VCaP (cell line): ENCODE results near the gene EEF1B2.
"Not testable (repeated sequence)": the region's sequence is repeated elsewhere in the genome, so short reads cannot be mapped to it uniquely, and the experiment has no call there.

ENCODE experiments used
- H3K27ac ChIP-seq: fragments of 450-650 bp; 2 replicates; pipeline ENCODE4 v1.5.1; 2017
- CTCF ChIP-seq: fragments of 450-650 bp; conservative IDR thresholded peaks from 2 replicates; pipeline ENCODE4 v1.5.1; 2017; ENCODE audit warnings: mild to moderate bottlenecking, moderate library complexity

EEF1B2 gene

GRCh38 chr2:206143451-206143850 is 16.2 kb upstream of the EEF1B2 start:
- TF ChIP-seq CTCF, result no peak
- H3K27ac ChIP-seq, result no peak overlapping the region

- no peak for TF ChIP-seq CTCF
Measured at GRCh38 chr2:206144383-206144782, 15.3 kb upstream of the EEF1B2 start.

GRCh38 chr2:206145665-206146064 is 14.0 kb upstream of the EEF1B2 start:
- H3K27ac ChIP-seq, result no peak overlapping the region

More at GRCh38 chr2:206144383-206144782, 15.3 kb upstream of the EEF1B2 start:
- H3K27ac ChIP-seq, result no peak overlapping the region

GRCh38 chr2:206149330-206149729 is 10.4 kb upstream of the EEF1B2 start:
- no peak overlapping the region for H3K27ac ChIP-seq

More at GRCh38 chr2:206145665-206146064, 14.0 kb upstream of the EEF1B2 start:
- TF ChIP-seq CTCF, result no peak

GRCh38 chr2:206150168-206150567 is 9.5 kb upstream of the EEF1B2 start:
- H3K27ac ChIP-seq, result no peak overlapping the region
- no peak for TF ChIP-seq CTCF

More at GRCh38 chr2:206149330-206149729, 10.4 kb upstream of the EEF1B2 start:
- TF ChIP-seq CTCF, result no peak

GRCh38 chr2:206150631-206151030 is 9.1 kb upstream of the EEF1B2 start:
- H3K27ac ChIP-seq, result no peak overlapping the region
- no peak for TF ChIP-seq CTCF

- TF ChIP-seq CTCF, result peak; percentile 63
- H3K27ac ChIP-seq, result peak overlapping the region; percentile 13; the same call in 1 of the 2 replicates
Measured at GRCh38 chr2:206154197-206154596, 5.5 kb upstream of the EEF1B2 start.

GRCh38 chr2:206157014-206157413 is 2.7 kb upstream of the EEF1B2 start:
- not testable (repeated sequence) for H3K27ac ChIP-seq
